ENCODE measurements around the gene DOK7. TPM values are rescaled to one million over a fixed set of nuclear protein-coding genes. Genes with fewer than 3 reads are reported as not detected.

Gene DOK7
- polyA plus RNA-seq, 3 donors: not detected

- peaks cover 6 to 24% (median 8%) of the 10 kb centered on the region in 3 donors for H3K27me3 Mint-ChIP-seq (ENCODE audit: low read depth in 3 of 3)
- H3K9me3 Mint-ChIP-seq: peaks cover 0 to 3% (median 0%) of the 10 kb centered on the region in 7 donors
- no peaks in the 10 kb centered on the region for H3K9me3 ChIP-seq (replicated peaks in 1 of 2; ENCODE audit: control insufficient read depth in 1 of 2, insufficient read depth in 1 of 2, low read length in 2 of 2)
- H3K4me1 Mint-ChIP-seq: no peaks in the 10 kb centered on the region
- peaks cover 20 to 31% of the 10 kb centered on the region in 2 donors for H3K36me3 ChIP-seq (replicated peaks in 1 of 2; ENCODE audit: control insufficient read depth in 1 of 2, insufficient read depth in 2 of 2, low read length in 2 of 2)
- no peak overlapping the region for H3K27ac ChIP-seq (ENCODE audit: low read depth in 1 of 2, low read length in 2 of 2)
- no peak overlapping the region for H3K9ac ChIP-seq (ENCODE audit: insufficient read depth, low read length, poor library complexity, severe bottlenecking)
- no peak for DNase-seq
- no peak overlapping the region for H3K4me2 ChIP-seq (replicated peaks; ENCODE audit: extremely low read depth, low read length, poor library complexity, severe bottlenecking)
- no peak overlapping the region for H3K27ac Mint-ChIP-seq
- intact Hi-C loops (cut with micrococcal nuclease): no loop called here
- H3K4me3 ChIP-seq (replicated peaks in 1 of 3; ENCODE audit: low read depth in 2 of 3, low read length in 3 of 3): no peak overlapping the region
- WGBS (ENCODE audit: insufficient coverage): 89% methylated on average over 12 of the region's 20 CpGs
- H3K79me2 ChIP-seq (ENCODE audit: insufficient read depth, low read length): peaks cover 9% of the 10 kb centered on the region
- peaks cover 64% of the 10 kb centered on the region for H4K20me1 ChIP-seq (ENCODE audit: insufficient read depth, low read length)
- peaks cover 16 to 30% of the 10 kb centered on the region in 2 donors for H3K36me3 Mint-ChIP-seq
- no peaks in the 10 kb centered on the region for H3K4me1 ChIP-seq (ENCODE audit: control insufficient read depth in 1 of 2, insufficient read depth in 2 of 2, low read length in 2 of 2)
- H2AFZ ChIP-seq (ENCODE audit: insufficient read depth, low read depth, low read length, poor library complexity, severe bottlenecking): no peak overlapping the region
- TF ChIP-seq, protein P1, sequence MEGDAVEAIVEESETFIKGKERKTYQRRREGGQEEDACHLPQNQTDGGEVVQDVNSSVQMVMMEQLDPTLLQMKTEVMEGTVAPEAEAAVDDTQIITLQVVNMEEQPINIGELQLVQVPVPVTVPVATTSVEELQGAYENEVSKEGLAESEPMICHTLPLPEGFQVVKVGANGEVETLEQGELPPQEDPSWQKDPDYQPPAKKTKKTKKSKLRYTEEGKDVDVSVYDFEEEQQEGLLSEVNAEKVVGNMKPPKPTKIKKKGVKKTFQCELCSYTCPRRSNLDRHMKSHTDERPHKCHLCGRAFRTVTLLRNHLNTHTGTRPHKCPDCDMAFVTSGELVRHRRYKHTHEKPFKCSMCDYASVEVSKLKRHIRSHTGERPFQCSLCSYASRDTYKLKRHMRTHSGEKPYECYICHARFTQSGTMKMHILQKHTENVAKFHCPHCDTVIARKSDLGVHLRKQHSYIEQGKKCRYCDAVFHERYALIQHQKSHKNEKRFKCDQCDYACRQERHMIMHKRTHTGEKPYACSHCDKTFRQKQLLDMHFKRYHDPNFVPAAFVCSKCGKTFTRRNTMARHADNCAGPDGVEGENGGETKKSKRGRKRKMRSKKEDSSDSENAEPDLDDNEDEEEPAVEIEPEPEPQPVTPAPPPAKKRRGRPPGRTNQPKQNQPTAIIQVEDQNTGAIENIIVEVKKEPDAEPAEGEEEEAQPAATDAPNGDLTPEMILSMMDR (IDR thresholded peaks at IDR 0.05): no peak
- peaks cover 0 to 6% of the 10 kb centered on the region in 2 donors for H3K27me3 ChIP-seq (ENCODE audit: control insufficient read depth in 2 of 2, insufficient read depth in 2 of 2, low read length in 2 of 2)
- H3K4me3 Mint-ChIP-seq: no peak overlapping the region
These were observed 35.9 kb downstream of the DOK7 start for GRCh38 chr4:3498901-3499510.

- Histone ChIP-seq H3K27ac (ENCODE audit: low read depth in 1 of 2, low read length in 2 of 2) (no peak overlapping the region), H3K79me2 (ENCODE audit: insufficient read depth, low read length) (peaks cover 13% of the 10 kb centered on the region), H3K27me3 (ENCODE audit: control insufficient read depth in 2 of 2, insufficient read depth in 2 of 2, low read length in 2 of 2) (peaks cover 0 to 3% of the 10 kb centered on the region in 2 donors), H3K36me3 (replicated peaks in 1 of 2; ENCODE audit: control insufficient read depth in 1 of 2, insufficient read depth in 2 of 2, low read length in 2 of 2) (peaks cover 21 to 38% of the 10 kb centered on the region in 2 donors), H3K4me3 (replicated peaks in 1 of 3; ENCODE audit: low read depth in 2 of 3, low read length in 3 of 3) (no peak overlapping the region), H4K20me1 (ENCODE audit: insufficient read depth, low read length) (peaks cover 70% of the 10 kb centered on the region), H3K9ac (ENCODE audit: insufficient read depth, low read length, poor library complexity, severe bottlenecking) (no peak overlapping the region), H3K4me1 (ENCODE audit: control insufficient read depth in 1 of 2, insufficient read depth in 2 of 2, low read length in 2 of 2) (no peaks in the 10 kb centered on the region), H3K4me2 (replicated peaks; ENCODE audit: extremely low read depth, low read length, poor library complexity, severe bottlenecking) (no peak overlapping the region), H3K9me3 (replicated peaks in 1 of 2; ENCODE audit: control insufficient read depth in 1 of 2, insufficient read depth in 1 of 2, low read length in 2 of 2) (no peaks in the 10 kb centered on the region), H2AFZ (ENCODE audit: insufficient read depth, low read depth, low read length, poor library complexity, severe bottlenecking) (no peak overlapping the region)
- intact Hi-C loops (cut with micrococcal nuclease): no loop called here
- Mint-ChIP-seq H3K27me3 (ENCODE audit: low read depth in 3 of 3) (peaks cover 6 to 20% (median 8%) of the 10 kb centered on the region in 3 donors), H3K4me3 (no peak overlapping the region), H3K36me3 (peaks cover 20 to 37% of the 10 kb centered on the region in 2 donors), H3K4me1 (no peaks in the 10 kb centered on the region), H3K9me3 (peaks cover 0 to 3% (median 0%) of the 10 kb centered on the region in 7 donors), H3K27ac (no peak overlapping the region)
- DNase-seq: no peak
- WGBS (ENCODE audit: insufficient coverage): 89% methylated on average over 5 of the region's 12 CpGs
- TF ChIP-seq, protein P1 (IDR thresholded peaks at IDR 0.05): no peak
These were observed 36.6 kb downstream of the DOK7 start for GRCh38 chr4:3499710-3500109.

Data from CD14-positive monocyte (primary cell).